ENCODE data around the gene SYCE1L. TPM values are rescaled to one million over a fixed set of nuclear protein-coding genes. Genes with fewer than 3 reads are reported as not detected.

The SYCE1L gene
- total RNA-seq, 1 experiment from 2014 or later = 9.9 TPM

- Histone ChIP-seq H3K79me2 (ENCODE audit: insufficient read depth, low read length) (no peaks in the 10 kb centered on the region), H3K9me3 (ENCODE audit: control insufficient read depth, low read depth, low read length) (no peaks in the 10 kb centered on the region), H2BK15ac (ENCODE audit: low read depth, low read length) (no peak overlapping the region), H3K4me2 (ENCODE audit: insufficient read depth, insufficient read length, low read length) (no peak overlapping the region), H2AK5ac (ENCODE audit: insufficient read length, low read length) (no peak overlapping the region), H3K56ac (ENCODE audit: insufficient read length, low read depth, low read length) (no peak overlapping the region), H4K91ac (ENCODE audit: insufficient read length, low read depth, low read length) (no peak overlapping the region), H3K27ac (ENCODE audit: insufficient read length, low read depth, low read length) (no peak overlapping the region), H3K23me2 (ENCODE audit: insufficient read length, low read depth, low read length, poor library complexity, severe bottlenecking) (peaks cover 4% of the 10 kb centered on the region), H4K20me1 (ENCODE audit: control insufficient read depth, insufficient read depth, insufficient read length) (no peaks in the 10 kb centered on the region), H2BK20ac (ENCODE audit: low read depth, low read length, poor library complexity, severe bottlenecking) (no peak overlapping the region), H3T11ph (ENCODE audit: low read length) (no peak overlapping the region), H4K8ac (replicated peaks; ENCODE audit: insufficient read length, low read depth, low read length) (no peak overlapping the region), H3K4me1 (ENCODE audit: insufficient read depth, low read length) (peaks cover 11% of the 10 kb centered on the region), H2AFZ (ENCODE audit: low read length) (no peak overlapping the region), H3K27me3 (ENCODE audit: insufficient read depth, low read length) (no peaks in the 10 kb centered on the region), H3K18ac (ENCODE audit: insufficient read length, low read depth, low read length) (no peak overlapping the region), H2BK12ac (ENCODE audit: insufficient read length, low read depth, low read length) (no peak overlapping the region), H3K79me1 (ENCODE audit: insufficient read depth, low read depth, low read length, poor library complexity, severe bottlenecking) (no peaks in the 10 kb centered on the region), H3K9ac (ENCODE audit: extremely low read depth, insufficient read length, low read length) (no peak overlapping the region), H2BK5ac (ENCODE audit: insufficient read length, low read length) (no peak overlapping the region), H3K4ac (ENCODE audit: low read depth, low read length) (no peak overlapping the region), H3K23ac (ENCODE audit: insufficient read length, low read depth, low read length) (no peak overlapping the region), H4K5ac (ENCODE audit: insufficient read length, low read depth, low read length) (no peak overlapping the region), H2BK120ac (ENCODE audit: low read depth, low read length, poor library complexity, severe bottlenecking) (no peak overlapping the region), H3K14ac (ENCODE audit: insufficient read depth, low read length) (no peak overlapping the region; the same call in 1 of the 2 replicates)
- Mint-ChIP-seq H3K9me3 (no peaks in the 10 kb centered on the region), H3K27ac (no peak overlapping the region), H3K4me1 (peaks cover 28 to 32% of the 10 kb centered on the region in 2 experiments), H3K27me3 (ENCODE audit: low read depth) (peaks cover 2% of the 10 kb centered on the region), H3K36me3 (ENCODE audit: insufficient read depth in 1 of 3, low read depth in 3 of 3) (no peaks in the 10 kb centered on the region), H3K4me3 (no peak overlapping the region)
- no peak for DNase-seq
- no peak for TF ChIP-seq CTCF (conservative IDR thresholded peaks at IDR 0.05)
- WGBS (ENCODE audit: extremely low coverage, insufficient read length, low lambda C conversion rate) = no CpG with 5 or more reads among the region's 5 CpGs
These were observed 7.8 kb downstream of the SYCE1L start for GRCh38 chr16:77207030-77207429.

All from H9 (cell line).